Stomach (tissue), 4 donors: ENCODE data around the gene ALOX5AP.

Source experiments
- POLR2AphosphoS5 ChIP-seq, 3 donors: sonication (generic); formaldehyde crosslinking; IDR thresholded peaks; one replicate each; pipeline ENCODE4 v1.6.1; 2016; ENCODE audit warnings: antibody characterized with exemption in 3 of 3
- TF ChIP-seq, protein P1 (sequence below), 7 experiments: fragments of 450-650 bp in 4 of 7; fragments of 200-600 bp in 3 of 7; sonication (generic) in 3 of 7; IDR thresholded peaks; one replicate each; pipeline ENCODE4 v1.5.1; 2016 to 2019; ENCODE audit warnings: antibody characterized with exemption in 7 of 7, control low read depth in 2 of 7, mild to moderate bottlenecking in 1 of 7

DNA sequence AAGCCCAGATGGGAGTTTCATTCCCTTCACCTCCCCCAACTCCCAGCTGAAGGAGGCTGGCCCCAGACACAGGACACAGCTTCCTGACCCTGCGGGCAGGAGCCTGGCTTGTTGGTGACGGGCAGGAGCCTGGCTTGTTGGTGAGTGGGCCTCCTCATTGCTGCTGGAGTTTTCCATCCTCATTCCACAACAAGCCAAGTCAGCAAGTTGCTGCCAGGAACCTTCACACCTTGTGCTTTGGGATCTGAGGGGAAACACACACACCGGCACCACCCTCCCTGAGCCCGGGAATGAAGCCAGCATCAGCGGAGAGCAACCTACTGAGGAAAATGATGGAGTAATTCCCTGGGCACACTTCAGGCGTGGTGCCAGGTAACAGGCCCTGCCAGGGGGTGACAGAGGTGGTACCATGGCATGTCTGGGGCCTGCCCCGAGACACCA lies 74.9 kb downstream of the ALOX5AP start:
- no peak for TF ChIP-seq POLR2AphosphoS5 (IDR thresholded peaks at IDR 0.05)
- TF ChIP-seq, protein P1, sequence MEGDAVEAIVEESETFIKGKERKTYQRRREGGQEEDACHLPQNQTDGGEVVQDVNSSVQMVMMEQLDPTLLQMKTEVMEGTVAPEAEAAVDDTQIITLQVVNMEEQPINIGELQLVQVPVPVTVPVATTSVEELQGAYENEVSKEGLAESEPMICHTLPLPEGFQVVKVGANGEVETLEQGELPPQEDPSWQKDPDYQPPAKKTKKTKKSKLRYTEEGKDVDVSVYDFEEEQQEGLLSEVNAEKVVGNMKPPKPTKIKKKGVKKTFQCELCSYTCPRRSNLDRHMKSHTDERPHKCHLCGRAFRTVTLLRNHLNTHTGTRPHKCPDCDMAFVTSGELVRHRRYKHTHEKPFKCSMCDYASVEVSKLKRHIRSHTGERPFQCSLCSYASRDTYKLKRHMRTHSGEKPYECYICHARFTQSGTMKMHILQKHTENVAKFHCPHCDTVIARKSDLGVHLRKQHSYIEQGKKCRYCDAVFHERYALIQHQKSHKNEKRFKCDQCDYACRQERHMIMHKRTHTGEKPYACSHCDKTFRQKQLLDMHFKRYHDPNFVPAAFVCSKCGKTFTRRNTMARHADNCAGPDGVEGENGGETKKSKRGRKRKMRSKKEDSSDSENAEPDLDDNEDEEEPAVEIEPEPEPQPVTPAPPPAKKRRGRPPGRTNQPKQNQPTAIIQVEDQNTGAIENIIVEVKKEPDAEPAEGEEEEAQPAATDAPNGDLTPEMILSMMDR (IDR thresholded peaks at IDR 0.05) = no peak
